ELF-1 (cell line): ENCODE results near the gene IRX1.
A peak's percentile ranks its signal among the peaks of the same experiment; 100 is the strongest.

ENCODE experiments used
- DNase-seq: peaks from one replicate; pipeline ENCODE4 v3.0.0-alpha.2; 2016; ENCODE audit warnings: low read depth, low spot score

Gene IRX1

GRCh38 chr5:3600106-3601060 lies 4.8 kb downstream of the IRX1 start:
- DNase-seq, result peak; percentile 76

GRCh38 chr5:3601061-3601710 lies 5.6 kb downstream of the IRX1 start:
- peak; percentile 19 for DNase-seq

GRCh38 chr5:3601911-3602782 lies 6.5 kb downstream of the IRX1 start:
- DNase-seq, result peak; percentile 60

- peak; percentile 43 for DNase-seq
Measured at GRCh38 chr5:3602785-3603502, 7.3 kb downstream of the IRX1 start.

- DNase-seq, result no peak
Measured at GRCh38 chr5:3604501-3604900, 8.9 kb downstream of the IRX1 start.

GRCh38 chr5:3605298-3606010 lies 9.8 kb downstream of the IRX1 start:
- peak; percentile 11 for DNase-seq

- DNase-seq, result peak; percentile 58
Measured at GRCh38 chr5:3606121-3606831, 10.6 kb downstream of the IRX1 start.

- DNase-seq, result no peak
Measured at GRCh38 chr5:3607541-3608181, 12.0 kb downstream of the IRX1 start.

GRCh38 chr5:3609120-3609681 lies 13.6 kb downstream of the IRX1 start:
- no peak for DNase-seq

- no peak for DNase-seq
Measured at GRCh38 chr5:3612591-3613042, 17.0 kb downstream of the IRX1 start.

- no peak for DNase-seq
Measured at GRCh38 chr5:3613726-3614125, 18.1 kb downstream of the IRX1 start.

GRCh38 chr5:3615217-3615616 lies 19.6 kb downstream of the IRX1 start:
- no peak for DNase-seq

- DNase-seq, result no peak
Measured at GRCh38 chr5:3615829-3616228, 20.2 kb downstream of the IRX1 start.

- DNase-seq, result no peak
Measured at GRCh38 chr5:3619579-3619978, 23.9 kb downstream of the IRX1 start.

- no peak for DNase-seq
Measured at GRCh38 chr5:3622961-3623360, 27.3 kb downstream of the IRX1 start.

- no peak for DNase-seq
Measured at GRCh38 chr5:3625626-3626025, 30.0 kb downstream of the IRX1 start.

- DNase-seq, result no peak
Measured at GRCh38 chr5:3634061-3634460, 38.4 kb downstream of the IRX1 start.

GRCh38 chr5:3639175-3639574 lies 43.5 kb downstream of the IRX1 start:
- DNase-seq, result no peak

GRCh38 chr5:3642231-3642630 lies 46.6 kb downstream of the IRX1 start:
- no peak for DNase-seq
